Stimulated activated CD4-positive, alpha-beta T cell treated with anti-CD3 and anti-CD28 coated beads, Interleukin-4, amount 100 ng/mL, for 4 hours (primary cell): ENCODE data around the gene DCAF16.

Experiments
- DNase-seq, 2 experiments: peaks; one replicate each; pipeline ENCODE4 v3.0.0-alpha.2; 2020

DCAF16 gene

DNA sequence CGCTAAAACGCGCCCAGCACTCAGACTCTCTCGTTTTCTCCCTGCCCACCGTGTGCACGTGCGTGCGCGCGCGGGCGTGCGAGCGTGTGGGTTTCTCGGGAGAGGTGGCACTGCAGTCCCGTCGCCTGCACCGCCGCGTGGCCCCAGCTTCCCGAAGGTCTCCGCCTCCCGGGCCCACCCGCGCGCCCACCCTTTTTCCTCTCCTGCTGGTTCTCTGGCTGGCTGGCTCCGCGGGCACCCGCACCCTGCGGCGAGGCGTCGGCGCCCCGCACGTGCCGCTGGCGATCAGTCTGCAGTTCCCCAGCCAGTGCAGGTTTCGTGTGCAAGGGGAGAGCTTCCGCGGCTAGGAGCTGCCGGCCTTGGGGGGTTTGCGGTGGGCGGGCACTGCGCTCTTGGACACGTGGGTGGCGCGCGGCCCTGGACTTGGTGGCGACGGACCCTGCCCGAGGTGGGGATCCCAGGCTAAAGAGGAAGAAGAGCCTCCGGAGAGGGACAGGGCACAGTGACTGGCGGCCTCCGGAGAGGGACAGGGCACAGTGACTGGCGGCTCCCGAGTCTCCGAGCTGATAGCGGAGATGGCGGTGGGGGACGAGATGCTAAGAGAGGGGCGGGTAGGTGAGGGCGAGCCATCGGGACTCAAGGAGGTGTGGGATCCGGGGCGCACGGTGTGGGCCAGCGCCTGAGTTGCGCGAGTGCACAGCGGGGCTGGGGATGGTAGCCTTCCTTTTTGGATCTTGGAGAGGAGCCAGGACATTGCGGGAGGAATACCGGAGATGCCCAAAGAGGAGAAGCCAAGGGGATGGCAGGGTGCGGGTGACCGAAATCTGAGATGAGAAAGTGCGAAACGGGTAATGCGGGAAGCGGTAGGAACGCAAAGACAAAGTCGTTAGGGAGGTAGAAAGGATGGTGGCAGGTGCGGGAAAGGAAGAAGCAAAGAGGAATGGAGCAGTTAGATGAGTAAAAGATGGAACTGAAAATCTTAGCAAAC is 29.0 kb downstream of the DCAF16 start, which contains the start of gene FAM184B:
FAM184B (minus strand) TSS at position 322 of the 988 bp plus-strand sequence. CDS start 322 bp downstream, outside the sequence.
- no peak for DNase-seq

DNA sequence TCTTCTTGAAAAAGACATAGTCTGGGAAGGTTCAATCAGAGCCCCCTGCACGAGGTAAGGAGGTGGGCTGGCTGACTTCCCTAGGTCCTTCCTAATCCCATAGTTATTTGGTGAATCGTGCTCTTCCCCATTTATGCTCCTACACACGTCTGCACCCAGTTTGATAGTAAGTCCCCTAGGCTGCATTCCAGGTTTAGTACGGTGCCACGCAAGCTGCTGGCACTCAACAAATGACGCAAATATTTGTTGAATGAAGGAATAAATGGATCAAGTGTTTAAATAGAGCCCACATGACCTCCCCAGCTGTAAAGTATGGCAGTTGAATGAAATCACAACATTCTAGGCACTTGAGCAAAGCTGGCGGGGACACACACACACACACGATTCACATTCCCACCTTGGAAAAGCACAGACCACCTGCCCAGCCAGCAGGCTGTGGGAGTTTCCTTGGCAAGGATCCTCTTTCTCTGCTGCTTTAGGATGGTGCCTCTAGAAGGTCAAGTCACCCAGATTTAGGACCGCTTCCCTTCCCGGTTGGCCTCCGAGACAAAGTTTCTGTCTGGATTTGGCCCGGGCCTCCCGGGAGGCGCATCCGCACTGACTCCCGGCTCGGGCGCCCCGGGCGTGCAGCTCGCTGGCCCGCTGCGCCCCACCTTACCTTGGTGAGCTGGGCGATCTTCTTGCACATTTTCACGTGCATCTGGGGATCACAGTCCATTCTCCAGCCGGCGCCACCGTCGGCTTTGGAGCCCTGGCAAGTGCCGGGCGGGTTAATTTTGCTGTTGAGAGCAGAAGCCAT is 29.9 kb downstream of the DCAF16 start:
- DNase-seq: no peak

DNA sequence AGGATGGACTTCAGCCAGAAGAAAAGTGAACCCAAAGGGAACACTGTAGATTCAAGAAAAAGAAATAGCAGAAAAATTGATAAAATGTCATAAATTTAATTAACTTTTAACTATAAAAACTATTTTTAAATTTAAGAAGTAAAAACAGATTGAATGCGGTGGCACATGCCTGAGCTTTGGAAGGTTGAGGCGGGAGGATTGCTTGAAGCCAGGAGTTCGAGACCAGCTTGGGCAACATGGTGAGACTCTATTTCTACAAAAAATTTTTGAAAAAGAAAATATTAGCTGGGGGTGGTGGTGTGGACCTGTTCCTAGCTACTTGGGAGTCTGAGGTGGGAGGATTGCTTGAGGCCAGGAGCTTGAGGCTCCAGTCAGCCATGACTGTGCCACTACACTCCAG is 32.1 kb downstream of the DCAF16 start:
- no peak for DNase-seq

DNA sequence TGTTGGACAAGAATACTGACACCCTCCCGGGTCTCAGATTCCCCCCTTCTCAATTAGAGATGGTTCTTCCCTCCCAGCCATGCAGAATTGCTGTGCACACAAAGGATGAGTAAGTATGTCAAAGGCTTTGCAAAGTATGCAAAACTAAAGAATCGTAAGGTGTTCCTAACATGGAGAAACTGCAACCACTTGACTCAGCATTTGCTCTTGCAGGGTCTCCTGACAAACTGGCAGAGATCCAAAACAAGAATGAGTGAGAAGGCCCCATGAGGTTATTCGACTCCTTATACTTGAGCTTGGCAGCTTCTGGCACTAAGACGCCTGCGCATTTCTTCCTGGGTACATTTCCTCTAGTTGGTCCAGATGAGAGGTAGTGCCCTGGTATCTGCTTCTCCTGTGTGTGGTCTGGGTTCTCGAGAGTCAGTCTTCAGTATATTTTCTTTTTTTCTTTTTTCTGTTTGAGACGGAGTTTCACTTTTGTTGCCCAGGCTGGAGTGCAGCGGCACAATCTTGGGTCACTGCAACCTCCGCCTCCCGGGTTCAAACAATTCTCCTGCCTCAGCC is 37.3 kb downstream of the DCAF16 start:
- no peak for DNase-seq

DNA sequence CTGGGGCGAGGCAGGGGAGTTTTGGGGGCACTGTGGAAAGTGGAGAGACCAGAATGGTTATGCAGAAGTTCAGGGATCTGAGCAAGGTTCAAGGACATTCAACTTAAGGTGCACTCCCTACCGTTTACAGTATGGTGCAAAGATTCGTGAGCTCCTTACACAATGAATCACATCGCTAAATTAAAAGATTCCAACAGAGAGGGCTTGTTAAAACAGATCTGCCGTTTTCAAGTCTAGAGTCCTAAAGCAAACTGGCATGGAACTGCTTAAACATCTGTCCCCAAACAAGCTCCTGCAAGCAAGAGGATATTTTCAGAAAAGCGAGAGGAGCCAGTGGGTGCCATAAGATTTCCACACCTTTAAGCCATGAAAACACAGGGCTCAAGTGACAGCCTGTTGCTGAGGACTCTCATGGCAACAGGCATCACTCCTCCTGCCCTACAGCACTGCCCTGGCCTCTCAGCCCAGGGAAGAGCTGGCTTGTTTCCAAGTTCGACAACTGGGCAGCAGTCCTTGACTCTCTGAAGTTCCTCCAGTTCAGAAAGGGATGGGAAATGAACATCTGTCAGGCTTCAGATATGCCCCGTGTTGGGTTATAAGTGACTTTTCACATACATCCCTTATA is 39.2 kb downstream of the DCAF16 start:
- DNase-seq: no peak

DNA sequence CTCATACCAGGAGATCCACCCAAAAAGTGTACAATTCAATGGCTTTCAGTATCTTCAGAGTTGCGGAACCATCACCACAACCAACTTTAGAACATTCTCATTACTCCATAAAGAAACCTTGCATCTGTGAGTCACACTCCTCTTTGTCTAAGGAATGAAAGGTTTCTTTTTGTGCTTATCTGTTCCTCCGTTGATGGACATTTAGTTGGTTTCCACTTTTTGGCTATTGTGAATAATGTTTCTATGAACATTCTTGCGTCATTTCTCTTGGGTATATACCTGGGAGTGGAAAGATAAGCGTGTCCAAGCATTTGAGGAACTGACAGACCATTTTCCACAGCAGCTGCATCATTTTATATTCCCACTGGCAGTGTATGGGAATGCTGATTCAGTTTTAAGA is 39.7 kb downstream of the DCAF16 start:
- no peak for DNase-seq

DNA sequence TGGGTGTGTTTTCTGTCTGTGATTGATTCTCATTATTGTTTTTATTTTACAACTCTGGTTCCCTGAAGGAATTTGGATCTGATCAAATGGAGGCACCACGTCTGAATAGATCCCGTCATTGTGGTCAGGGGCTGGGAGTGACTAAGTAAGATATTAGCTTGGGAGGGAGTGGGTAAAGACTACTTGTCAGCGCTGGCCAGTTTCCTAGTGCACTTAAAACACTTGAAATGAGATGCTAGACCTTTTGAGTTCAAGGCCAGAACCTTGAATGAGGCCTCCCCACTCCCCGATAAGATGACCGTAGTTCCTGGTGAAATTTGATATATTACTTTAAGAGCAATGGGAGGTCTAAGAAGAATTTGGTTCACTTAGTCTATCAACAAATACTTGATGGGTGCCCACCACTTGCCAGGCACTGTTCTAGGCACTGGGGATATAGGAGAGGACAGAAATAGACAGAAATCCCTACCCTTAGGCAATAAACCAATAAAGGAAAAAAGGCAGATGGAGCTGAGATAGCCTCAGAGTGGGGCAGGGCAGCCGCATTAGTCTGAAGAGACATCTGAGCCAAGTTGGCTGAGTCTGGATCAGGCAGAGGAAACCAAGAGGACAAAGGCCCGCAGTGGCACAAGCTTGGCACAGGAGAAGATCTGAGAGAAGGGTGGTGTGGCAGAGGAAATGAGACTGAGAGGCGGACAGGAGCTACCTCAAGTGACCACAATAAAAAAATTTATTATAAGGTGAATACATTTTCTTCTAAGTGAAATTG is 41.0 kb downstream of the DCAF16 start:
- no peak for DNase-seq

DNA sequence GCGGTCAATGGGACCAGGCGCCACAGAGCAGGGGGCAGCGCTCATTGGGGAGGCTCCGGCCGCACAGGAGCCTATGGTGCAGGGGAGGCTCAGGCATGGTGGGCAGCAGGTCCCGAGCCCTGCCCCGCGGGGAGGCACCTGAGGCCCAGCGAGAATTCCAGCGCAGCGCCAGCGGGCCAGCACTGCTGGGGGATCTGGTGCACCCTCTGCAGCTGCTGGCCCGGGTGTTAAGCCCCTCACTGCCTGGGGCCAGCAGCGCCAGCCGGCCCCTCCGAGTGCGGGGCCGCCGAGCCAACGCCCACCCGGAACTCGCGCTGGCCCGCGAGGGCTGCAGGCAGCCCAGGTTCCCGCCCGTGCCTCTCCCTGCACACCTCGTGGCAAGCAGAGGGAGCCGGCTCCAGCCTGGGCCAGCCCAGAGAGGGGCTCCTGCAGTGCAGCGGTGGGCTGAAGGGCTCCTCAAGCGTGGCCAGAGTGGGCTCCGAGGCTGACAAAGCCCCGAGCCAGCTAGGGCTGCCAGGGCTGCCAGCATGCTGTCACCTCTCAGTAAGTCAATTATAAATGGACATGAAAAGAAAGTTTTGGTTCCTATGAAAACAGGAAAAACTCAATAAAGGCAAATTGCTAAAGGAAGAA is 43.6 kb downstream of the DCAF16 start:
- DNase-seq: no peak

DNA sequence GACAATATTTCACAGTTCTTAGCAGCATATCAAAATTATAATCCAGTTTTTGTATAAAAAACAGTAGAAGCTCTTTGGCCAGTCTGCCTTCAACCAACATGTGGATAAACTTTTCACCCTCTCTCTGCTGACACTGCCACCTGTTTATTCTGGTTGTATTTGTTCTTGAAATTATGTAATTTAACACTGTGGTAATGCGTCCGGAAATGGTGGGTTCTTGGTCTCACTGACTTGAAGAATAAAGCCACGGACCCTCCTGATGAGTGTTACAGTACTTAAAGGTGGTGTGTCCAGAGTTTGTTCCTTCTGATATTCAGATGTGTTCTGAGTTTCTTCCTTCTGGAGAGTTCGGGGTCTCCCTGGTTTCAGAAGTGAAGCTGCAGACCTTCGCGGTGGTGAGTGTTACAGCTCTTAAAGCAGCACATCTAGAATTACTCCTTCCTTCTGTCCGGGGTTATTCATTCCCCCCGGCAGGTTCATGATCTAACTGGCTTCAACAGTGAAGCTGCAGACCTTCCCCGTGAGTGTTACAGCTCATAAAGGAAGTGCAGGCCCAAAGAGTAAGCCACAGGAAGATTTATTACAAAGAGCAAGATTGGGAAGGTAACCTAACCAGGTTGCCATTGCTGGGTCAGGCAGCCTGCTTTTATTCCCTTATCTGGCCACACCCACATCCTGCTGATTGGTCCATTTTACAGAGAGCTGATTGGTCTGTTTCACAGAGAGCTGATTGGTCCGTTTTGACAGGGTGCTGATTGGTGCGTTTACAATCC is 44.9 kb downstream of the DCAF16 start:
- no peak for DNase-seq

DNA sequence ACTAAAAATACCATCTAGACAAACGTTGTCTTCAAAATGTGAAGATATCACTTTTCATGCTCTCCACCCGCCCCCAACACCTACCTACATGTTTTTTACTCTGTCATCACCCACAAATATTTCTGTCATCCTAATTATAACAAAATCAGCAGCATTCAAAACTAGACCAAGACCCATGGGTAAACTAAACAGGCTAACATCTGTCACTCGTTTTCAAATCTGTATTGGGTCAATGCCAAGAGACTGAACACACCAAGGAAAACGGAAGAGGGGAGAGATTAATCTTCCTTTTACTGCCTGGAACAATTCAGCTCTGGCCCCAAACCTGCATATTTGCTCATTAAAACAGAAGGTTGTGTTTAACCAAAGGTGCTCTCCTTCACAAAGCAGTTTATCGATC is 46.6 kb downstream of the DCAF16 start:
- no peak for DNase-seq

DNA sequence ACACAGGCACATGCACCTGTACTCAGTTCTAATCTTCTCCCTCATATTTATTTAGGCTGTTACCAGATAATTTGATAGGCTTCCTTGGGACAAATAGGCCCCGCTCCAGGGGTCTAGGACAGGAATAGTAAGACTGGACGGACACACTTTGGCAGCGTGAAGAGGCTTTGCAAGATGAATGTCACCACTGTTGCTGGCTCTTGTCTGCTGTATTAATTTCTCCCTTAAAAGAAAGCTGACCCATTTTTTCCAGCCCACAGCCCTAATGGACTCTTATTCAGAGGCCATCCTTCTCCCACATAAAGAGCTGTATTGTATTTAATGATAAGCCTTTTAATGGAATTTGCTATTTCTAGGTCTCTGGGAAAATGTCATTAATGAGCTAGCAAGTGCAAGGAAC is 47.1 kb downstream of the DCAF16 start:
- DNase-seq: no peak

DNA sequence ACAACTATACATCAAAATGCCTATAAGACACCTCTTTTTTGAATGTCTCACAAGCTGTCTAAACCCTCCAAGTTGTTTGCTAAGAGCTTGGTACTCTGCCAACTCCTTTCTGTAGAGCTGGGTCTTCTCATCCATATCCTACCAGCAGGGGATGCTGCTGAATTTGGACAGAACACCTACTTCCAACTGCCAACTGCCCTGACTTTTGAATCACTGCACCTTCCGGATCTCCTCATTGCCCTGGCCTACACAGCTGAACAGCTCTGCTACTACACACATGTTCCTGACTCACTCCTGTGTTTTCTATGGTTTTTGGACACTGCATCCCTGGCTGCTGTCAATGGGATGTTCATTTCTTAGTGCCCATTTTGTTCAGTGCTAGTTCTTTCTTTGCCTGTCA is 47.8 kb downstream of the DCAF16 start:
- no peak for DNase-seq

DNA sequence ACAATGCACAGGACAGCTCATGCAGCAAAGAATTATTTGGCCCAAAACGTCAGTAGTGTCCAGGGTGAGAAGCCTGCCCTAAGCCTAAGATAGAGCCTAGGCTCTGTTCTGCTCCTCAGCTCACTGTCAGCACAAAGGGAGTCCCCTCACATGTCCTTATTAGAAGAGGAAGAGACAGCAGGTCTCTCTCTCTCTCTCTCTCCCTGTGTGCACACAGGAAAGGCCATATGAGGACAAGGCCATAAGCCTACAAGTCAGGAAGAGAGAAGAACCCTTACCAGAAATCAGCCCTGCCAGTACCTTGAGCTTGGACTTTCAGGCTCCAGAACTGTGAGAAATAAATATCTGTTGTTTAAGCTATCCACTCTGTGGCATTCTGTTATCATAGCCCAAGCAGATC is 49.5 kb downstream of the DCAF16 start:
- DNase-seq: no peak

DNA sequence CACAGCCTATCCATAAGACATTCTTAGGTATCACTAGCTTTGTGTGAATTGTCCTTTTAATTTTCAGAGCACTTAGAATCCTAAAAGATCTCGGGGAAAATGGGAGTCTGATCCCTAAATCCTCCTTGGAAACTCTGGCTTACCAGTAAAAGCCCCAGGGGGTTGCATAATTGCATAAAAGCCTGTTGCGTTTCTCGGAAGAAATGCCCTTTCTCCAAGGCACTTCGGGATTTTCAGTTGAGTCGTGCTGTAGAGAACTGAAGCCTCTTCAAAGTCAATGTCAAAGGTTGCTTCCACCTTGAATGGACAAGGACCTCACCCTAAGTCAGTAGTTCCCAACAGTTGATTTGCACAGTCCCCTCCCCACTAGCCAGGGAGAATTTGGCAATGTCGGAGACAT is 49.9 kb downstream of the DCAF16 start:
- no peak for DNase-seq

DNA sequence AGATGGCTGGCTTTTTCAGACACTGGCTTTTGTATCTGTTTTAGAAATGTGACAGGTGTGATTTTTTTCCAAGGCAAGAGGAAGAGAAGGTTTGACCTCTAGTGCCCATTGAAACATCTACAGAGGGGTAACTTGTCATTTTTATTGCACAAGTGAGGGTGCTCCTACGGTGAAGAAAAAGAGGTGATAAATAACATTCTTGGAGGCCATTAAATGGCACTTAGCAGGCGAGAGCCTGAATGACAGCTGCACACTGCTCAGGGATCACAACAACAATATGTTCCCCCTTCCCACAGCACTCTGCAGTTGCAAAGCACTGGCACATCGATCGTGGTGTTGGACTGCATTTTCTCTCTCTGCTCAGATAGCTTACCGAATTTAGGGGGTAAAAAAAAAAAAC is 52.1 kb downstream of the DCAF16 start:
- no peak for DNase-seq

DNA sequence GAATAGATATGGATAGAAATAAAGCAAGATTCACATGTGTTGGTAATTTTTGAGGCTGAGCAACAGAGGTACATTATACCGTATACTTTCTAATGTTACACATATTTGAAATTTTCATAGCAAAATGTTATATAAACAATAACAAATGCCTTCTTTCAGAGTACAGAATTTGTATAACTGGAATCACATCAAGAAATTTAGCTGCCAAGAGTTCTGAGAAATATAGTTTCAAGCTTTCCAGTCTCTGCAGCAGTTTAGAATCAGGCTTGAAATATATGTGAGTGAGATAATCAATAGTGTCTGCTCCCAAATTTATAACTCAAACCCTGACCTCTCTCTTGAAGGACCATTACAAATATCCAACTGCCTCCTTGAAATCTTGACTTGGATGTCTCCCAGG is 52.9 kb downstream of the DCAF16 start:
- DNase-seq: no peak

DNA sequence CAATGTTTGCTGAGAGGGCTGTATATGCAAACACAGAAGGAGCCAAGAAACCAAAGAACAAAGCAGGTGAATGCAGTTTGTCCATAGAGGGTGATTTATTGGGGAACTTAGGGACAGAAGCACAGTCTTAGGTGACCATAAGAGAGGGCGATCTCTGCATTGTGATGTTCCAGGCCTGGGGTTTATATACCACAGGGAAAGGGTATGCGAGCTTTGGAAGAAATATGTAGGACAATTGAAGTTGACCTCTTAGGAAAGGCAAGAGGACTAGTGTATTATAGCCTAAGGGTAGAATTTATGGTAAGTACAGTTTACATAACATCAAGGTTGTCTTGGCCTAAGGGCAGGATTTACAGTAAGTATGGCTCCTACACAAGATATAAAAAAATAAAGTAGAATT is 56.9 kb downstream of the DCAF16 start:
- no peak for DNase-seq
